Stimulated activated CD4-positive, alpha-beta T cell treated with anti-CD3 and anti-CD28 coated beads, TNF-alpha, amount 100 ng/mL, for 1 hour (primary cell): ENCODE measurements around the gene RPS6KA4.

Experiments
- DNase-seq, 3 donors: peaks; one replicate each; pipeline ENCODE4 v3.0.0-alpha.2; 2020; ENCODE audit warnings: low read depth in 3 of 3, low spot score in 1 of 3

RPS6KA4 gene

GRCh38 chr11:64384981-64385944 lies 26.3 kb downstream of the RPS6KA4 start:
- no peak for DNase-seq

GRCh38 chr11:64385945-64386704 lies 27.2 kb downstream of the RPS6KA4 start:
- no peak for DNase-seq

GRCh38 chr11:64387916-64388315 lies 29.0 kb downstream of the RPS6KA4 start:
- DNase-seq = no peak

GRCh38 chr11:64388894-64389293 lies 29.9 kb downstream of the RPS6KA4 start:
- no peak for DNase-seq

GRCh38 chr11:64389851-64390250 lies 30.9 kb downstream of the RPS6KA4 start:
- DNase-seq = no peak

- no peak for DNase-seq
Observed at GRCh38 chr11:64390558-64390957, 31.6 kb downstream of the RPS6KA4 start.

- DNase-seq = no peak
Observed at GRCh38 chr11:64391839-64392238, 32.9 kb downstream of the RPS6KA4 start.

GRCh38 chr11:64395545-64396078 lies 36.6 kb downstream of the RPS6KA4 start:
- DNase-seq = no peak

GRCh38 chr11:64396079-64396591 lies 37.2 kb downstream of the RPS6KA4 start:
- no peak for DNase-seq

GRCh38 chr11:64400102-64400501 lies 41.1 kb downstream of the RPS6KA4 start:
- DNase-seq = no peak

GRCh38 chr11:64400667-64401066 lies 41.7 kb downstream of the RPS6KA4 start:
- DNase-seq = no peak

- no peak for DNase-seq
Observed at GRCh38 chr11:64401775-64402174, 42.8 kb downstream of the RPS6KA4 start.

- DNase-seq = no peak
Observed at GRCh38 chr11:64403106-64403505, 44.1 kb downstream of the RPS6KA4 start.

GRCh38 chr11:64406221-64406946 lies 47.4 kb downstream of the RPS6KA4 start:
- no peak for DNase-seq

- DNase-seq = no peak
Observed at GRCh38 chr11:64407221-64407620, 48.3 kb downstream of the RPS6KA4 start.

- DNase-seq = no peak
Observed at GRCh38 chr11:64407630-64408029, 48.7 kb downstream of the RPS6KA4 start.

- DNase-seq = no peak
Observed at GRCh38 chr11:64409278-64409677, 50.3 kb downstream of the RPS6KA4 start.

GRCh38 chr11:64409707-64410403 lies 50.9 kb downstream of the RPS6KA4 start:
- no peak for DNase-seq

GRCh38 chr11:64410404-64410734 lies 51.4 kb downstream of the RPS6KA4 start:
- no peak for DNase-seq

- no peak for DNase-seq
Observed at GRCh38 chr11:64413417-64413816, 54.5 kb downstream of the RPS6KA4 start.
